Measurements from ENCODE around the gene ZNF304.
"Not testable (repeated sequence)": the region's sequence is repeated elsewhere in the genome, so short reads cannot be mapped to it uniquely, and the experiment has no call there.

The ZNF304 gene

DNA sequence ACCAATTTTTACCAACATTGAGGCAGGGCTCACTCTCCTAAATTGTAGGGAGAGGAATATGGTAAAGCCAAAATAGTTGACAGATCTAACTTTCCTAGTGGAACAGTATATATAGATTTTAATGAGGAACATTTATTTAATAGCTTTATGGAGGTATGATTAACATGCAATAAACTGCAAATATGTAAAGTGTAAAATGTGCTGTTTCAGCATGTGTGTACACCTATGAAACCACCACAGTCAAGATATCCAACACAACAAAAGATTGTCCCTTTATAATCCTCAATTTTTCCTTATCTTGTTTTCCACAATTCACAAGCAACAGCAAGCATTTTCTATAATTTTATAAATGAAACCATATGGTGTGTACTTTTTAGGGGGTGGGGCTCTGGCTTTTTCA is 8.2 kb downstream of the ZNF304 start:
- no peak for DNase-seq (ENCODE audit: extremely low read depth in 1 of 2, low read depth in 1 of 2)

DNA sequence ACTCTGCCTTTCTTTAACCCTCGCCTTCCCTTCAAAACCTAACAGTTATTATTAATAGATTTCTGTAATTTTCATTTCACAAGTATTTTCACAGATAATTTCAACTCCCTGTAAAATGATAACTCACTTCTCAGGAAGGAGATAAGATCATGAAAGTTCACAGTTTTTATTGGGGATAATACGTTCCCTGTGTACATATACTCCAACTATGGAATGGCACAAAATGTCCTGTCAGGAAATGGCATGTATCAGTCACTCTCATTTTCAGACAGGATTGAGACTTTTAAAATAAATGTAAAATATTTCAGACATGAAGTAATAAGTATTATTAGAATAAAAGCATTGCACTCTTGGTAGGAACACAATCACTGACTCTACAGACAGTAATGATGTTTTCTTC is 11.3 kb downstream of the ZNF304 start:
- DNase-seq (ENCODE audit: extremely low read depth in 1 of 2, low read depth in 1 of 2) = no peak

DNA sequence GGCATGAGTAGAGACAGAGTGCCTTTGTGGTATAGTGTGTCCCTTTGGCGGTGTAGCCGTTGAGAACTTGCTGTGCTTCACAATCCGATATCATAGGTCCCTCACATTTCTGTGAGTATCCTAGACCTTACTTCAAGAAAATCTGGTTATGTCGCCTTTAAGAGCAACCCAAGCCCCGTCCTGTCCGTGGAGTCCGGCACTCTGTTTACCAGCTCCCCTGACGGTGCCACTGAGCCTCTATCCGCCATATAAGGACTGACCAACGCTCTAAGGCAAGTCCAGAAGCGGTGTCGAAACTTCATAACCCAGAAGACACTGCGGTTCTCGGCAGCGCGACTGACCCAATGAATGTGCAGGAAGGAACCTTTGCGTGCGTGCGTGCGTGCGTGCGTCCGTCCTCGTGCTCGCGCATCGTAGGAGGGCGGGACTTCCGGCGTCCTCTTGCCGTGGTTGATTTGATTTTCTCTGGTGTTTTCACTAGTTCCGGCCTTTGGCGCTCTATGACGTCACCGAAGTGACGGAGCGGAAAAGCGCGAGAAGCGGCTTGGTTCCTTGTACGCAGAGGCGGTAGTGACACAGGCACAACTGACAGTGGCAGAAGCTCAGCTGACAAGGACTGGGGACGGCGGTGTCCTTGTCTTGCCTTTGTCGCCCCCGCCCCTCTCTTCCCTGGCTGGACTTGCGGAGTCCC is 12.1 kb downstream of the ZNF304 start, which contains the start of the genes TRAPPC2B and ZNF547:
Gene TRAPPC2B, plus strand, starts transcription at position 555 of the 691 bp plus-strand sequence. CDS start 1,283 bp downstream, outside the sequence.
Gene ZNF547, plus strand, starts transcription at position 555 of the 691 bp plus-strand sequence. CDS start 5,005 bp downstream, outside the sequence.
- peak; percentile 91 to 95 for DNase-seq (ENCODE audit: extremely low read depth in 1 of 2, low read depth in 1 of 2)

DNA sequence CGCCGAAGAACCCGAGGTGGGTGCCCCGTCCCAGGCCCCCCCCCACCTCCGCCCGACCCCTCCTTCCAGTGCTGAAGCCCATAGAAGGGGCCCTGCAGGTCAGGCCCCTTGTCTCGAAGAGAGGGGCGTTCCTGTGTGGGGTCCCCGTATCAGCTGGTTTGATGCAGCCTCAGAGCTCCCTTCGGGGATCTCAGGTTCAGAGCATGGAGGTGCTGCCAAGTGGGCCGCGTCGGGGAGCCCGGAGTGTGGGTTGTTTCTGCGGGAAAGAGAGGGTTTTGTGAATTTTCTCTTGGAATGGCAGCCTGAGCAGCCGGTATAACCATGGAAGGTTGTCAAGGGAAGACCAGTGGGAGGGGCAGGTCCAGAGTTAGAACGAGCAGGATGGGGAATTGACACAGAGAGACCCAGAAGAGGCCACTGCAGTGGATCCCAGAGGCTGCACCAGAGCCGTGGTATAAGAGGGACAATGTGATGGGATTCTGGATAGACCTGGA is 12.7 kb downstream of the ZNF304 start:
- no peak for DNase-seq (ENCODE audit: extremely low read depth in 1 of 2, low read depth in 1 of 2)

DNA sequence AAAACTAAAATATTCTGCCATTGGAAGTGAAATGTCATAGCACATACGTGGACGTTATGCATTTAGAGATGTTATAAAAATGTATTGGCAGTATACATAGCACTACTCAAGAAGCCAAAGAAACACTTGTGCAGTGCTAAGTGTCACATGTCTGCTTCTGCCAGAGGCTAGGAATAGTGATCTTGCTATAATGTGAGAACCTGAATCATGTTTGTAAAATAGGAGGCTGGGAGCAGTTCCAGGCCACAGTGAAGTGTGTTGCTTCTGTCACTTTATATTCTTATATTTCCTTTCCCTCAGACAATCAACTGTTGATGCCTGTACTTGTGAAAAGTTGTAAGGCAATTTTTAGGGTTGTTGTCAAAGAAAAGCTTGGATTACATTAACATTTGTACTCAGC is 15.7 kb downstream of the ZNF304 start:
- no peak for DNase-seq (ENCODE audit: extremely low read depth in 1 of 2, low read depth in 1 of 2)

DNA sequence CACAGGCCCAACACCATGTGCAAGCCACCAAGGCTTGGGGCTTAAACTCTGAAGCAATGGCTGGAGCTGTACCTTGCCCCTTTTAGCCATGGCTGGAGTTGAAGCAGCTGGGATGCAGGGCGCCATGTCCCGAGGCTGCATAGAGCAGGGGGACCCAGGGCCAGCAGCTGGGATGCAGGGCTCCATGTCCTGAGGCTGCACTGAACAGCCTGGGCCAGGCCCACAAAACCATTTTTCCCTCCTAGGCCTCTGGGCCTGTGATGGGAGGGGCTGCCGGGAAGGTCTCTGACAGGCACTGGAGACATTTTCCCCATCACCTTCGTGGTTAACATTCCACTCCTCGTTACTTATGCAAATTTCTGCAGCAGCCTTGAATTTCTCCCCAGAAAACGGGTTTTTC is 23.1 kb downstream of the ZNF304 start:
- no peak for DNase-seq (ENCODE audit: extremely low read depth in 1 of 2, low read depth in 1 of 2)

DNA sequence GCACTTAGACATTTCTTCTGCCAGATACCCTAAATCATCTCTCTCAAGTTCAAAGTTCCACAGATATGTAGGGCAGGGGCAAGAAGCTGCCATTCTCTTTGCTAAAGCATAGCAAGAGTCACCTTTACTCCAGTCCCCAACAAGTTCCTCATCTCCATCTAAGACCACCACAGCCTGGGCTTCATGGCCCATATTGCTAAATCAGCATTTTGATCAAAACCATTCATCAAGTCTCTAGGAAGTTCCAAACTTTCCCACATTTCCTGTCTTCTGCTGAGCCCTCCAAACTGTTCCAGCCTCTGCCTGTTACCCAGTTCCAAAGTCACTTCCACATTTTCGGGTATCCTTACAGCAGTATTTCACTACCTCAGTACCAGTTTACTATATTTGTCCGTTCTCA is 23.6 kb downstream of the ZNF304 start:
- DNase-seq (ENCODE audit: extremely low read depth in 1 of 2, low read depth in 1 of 2) = not testable (repeated sequence)

DNA sequence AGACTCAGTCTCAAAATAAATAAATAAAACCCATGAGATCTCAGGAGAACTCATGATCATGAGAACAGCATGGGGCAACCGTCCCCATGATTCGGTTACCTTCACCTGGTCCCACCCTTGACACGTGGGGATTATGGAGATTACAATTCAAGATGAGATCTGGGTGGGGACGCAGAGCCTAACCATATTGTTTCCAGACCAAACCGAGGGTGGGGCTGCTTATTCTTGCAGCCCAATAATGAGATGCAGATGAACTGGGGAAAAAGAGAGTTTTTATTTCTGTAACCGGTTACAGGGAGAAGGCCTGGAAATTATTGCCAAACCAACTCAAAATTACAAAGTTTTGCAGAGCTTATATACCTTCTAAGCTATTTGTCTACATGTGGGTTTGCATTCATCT is 25.1 kb downstream of the ZNF304 start:
- no peak for DNase-seq (ENCODE audit: extremely low read depth in 1 of 2, low read depth in 1 of 2)

DNA sequence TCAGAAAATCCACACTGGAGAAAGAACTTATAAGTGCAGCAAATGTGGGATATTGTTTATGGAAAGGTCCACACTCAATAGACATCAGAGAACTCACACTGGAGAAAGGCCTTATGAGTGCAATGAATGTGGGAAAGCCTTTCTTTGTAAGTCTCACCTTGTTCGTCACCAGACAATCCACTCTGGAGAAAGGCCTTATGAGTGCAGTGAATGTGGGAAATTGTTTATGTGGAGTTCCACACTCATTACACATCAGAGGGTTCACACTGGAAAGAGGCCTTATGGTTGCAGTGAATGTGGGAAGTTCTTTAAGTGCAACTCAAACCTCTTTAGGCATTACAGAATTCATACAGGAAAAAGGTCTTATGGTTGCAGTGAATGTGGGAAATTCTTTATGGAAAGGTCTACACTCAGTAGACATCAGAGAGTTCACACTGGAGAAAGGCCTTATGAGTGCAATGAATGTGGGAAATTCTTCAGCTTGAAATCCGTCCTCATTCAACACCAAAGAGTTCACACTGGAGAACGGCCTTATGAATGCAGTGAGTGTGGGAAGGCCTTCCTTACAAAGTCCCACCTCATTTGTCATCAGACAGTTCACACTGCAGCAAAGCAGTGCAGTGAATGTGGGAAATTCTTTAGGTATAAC is 26.6 kb downstream of the ZNF304 start:
- DNase-seq (ENCODE audit: extremely low read depth in 1 of 2, low read depth in 1 of 2) = no peak

DNA sequence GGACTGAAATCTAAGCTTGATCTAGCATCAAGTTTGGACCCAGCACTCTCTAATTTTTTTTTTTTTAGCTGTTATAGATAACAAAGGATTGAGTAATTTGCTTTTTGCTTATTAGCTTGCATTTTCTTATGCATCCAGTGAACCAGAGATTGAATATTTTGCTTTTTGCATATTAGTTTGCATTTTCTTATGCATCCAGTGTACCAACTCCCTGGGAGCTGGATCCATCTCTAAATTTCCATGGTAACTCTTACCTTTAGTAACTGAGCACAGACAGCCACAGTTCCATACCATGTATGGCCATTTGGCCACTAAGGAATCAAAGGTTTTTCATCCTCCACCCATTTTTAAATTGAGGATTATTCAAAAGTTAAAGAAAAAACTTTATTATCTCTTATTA is 29.9 kb downstream of the ZNF304 start:
- DNase-seq (ENCODE audit: extremely low read depth in 1 of 2, low read depth in 1 of 2) = no peak

DNA sequence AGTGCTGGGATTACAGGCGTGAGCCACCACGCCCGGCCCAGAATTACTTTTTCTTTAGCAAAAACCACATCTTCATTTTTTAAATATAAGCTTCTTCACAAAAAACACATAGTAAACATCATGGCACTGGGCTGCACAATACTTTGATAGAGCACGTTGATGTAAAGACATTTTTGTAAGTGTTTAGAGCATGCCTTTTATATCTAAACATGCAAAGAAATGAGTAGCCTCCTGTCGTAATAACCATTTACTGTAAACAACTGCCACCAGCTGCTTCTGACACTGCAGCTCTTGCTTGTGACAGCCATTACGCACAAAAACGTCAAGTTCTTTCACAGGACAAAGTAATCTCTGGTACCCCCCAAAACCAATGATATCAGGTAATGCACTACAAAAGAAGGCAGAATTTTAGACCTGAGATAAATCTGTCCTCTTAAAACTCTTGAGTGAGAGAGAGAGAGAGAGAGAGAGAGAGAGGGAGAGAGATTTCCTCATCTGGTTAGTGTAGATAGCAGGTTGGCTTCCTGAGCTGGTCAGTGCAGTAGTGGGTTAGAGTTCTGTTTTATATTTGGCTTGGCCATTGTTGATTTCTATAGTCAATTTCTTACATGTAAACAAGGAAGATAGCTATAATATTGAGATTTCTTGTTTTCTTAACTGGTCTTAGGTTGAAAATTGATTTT is 31.9 kb downstream of the ZNF304 start:
- DNase-seq (ENCODE audit: extremely low read depth in 1 of 2, low read depth in 1 of 2) = no peak

DNA sequence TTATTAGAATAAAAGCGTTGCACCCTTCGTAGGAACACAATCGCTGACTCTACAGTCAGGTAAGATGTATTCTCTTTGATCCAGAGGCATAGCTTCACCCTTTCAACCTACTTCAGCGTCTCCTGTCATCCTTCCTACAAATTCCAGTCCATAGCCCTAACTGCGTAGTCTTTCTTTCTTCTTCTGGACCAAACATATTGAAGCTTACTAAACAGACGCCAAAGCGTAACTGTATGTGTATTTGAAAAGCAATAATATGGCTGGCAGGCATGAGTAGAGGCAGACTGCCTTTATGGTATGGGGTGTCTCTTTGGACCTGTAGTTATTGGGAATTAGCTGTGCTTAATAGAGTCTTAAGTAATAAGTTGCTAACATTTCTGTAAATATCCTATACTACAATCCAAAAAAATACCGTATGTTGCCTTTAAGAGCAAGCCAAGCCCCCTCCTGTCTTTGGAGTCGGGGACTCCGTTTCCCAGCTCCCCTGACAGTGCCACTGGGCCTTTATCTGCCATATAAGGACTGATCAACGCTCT is 38.2 kb downstream of the ZNF304 start:
- DNase-seq (ENCODE audit: extremely low read depth in 1 of 2, low read depth in 1 of 2) = no peak

DNA sequence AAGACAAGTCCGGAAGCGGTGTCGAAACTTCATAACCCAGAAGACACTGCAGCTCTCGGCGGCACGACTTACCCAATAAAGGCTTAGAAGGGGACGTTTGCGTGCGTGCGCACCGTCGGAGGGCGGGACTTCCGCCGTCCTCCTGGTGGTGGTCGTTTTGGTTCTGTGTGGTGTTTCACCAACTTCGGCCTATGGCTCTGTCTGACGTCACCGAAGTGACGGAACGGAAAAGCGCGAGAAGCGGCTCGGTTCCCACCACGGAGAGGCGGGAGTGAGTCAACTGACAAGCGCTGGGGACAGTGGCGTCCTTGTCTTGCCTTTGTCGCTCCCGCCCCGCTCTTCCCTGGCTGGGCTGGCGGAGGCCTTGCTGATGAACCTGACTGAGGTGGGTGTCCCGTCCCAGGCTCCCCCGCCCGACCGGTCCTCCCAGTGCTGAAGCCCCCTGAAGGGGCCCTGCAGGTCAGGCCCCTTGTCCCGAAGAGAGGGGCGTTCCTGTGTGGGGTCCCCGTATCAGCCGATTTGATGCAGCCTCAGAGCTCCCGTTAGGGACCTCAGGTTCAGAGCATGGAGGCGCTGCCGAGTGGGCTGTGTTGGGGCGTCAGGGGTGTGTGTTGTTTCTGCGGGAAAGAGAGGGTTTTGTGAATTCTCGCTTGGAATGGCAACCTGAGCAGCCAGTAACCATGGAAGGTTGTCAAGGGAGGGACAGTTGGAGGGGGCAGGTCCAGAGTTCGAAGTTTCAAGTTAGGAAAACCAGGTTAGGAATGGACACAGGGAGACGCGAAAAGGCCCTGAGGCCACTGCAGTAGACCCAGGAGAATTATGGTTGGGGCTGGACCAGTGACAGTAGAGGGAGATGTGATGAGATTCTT is 38.9 kb downstream of the ZNF304 start, which contains the start of gene ZNF548:
Gene ZNF548, plus strand, starts transcription at position 125 of the 869 bp plus-strand sequence. Its CDS starts 246 bp downstream, at position 371.
- DNase-seq (ENCODE audit: extremely low read depth in 1 of 2, low read depth in 1 of 2) = peak; percentile 95 to 97

DNA sequence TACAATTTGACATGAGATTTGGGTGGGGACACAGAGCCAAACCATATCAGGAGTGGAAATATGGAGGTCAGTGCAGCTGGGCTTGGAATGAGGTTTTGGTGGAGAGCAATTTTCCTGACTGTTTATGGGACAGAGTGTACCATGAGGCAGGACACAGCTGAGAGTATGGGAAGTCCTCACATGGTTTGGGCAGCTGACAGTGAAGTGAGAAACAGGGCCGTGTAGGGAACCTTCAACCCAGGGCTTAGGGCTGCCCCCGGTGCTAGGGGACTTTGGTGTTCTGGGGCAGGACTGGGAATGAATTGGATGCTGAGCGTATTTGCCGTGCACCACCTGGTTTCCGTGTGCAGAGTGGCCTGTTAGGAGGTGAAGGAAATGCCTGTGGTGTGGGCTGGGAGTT is 44.6 kb downstream of the ZNF304 start:
- DNase-seq (ENCODE audit: extremely low read depth in 1 of 2, low read depth in 1 of 2) = no peak

DNA sequence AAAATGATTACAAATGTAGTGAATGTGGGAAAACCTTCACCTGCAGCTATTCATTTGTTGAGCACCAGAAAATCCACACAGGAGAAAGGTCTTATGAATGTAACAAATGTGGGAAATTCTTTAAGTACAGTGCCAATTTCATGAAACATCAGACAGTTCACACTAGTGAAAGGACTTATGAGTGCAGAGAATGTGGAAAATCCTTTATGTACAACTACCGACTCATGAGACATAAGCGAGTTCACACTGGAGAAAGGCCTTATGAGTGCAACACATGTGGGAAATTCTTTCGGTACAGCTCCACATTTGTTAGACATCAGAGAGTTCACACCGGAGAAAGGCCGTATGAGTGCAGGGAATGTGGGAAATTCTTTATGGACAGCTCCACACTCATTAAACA is 47.8 kb downstream of the ZNF304 start:
- DNase-seq (ENCODE audit: extremely low read depth in 1 of 2, low read depth in 1 of 2) = no peak

DNA sequence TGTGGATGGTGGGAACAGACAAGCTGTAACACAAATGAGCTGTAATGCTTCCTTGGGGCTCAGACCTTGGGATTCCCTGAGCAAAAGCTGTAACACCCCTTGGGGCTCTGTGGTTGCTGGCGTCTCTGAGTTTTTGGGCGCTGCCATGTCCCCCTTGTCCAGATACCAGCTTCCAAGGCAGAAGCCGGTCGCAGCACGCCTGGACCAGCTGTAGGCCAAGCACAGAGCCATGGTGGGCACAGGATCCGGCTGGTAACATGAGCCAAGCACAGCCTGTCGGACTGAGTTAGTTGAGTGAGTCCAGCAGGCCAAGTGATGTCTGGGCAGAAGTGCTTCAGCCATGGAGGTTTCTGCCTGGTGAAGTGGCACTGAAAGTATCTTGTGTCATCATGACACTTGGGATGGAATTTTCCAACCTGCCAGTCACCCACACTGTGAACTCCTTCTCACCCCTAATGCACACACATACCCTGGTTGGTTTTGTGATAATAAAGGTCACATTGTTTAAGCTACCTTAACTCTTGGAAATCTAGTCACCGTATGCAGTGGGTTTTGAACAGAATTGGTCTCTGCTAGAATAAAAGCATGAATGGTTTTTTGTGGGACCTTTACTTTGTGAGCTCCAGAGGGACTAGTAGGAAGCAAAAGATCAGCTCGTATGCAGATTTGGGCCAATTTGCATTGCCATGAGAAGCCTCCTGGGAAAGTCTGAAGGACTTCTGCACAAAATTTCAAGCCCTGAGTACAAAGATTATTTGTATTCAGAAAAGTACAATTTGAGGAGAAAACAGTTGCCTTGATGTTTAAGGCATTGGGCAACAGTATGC is 52.9 kb downstream of the ZNF304 start:
- DNase-seq (ENCODE audit: extremely low read depth in 1 of 2, low read depth in 1 of 2) = no peak

DNA sequence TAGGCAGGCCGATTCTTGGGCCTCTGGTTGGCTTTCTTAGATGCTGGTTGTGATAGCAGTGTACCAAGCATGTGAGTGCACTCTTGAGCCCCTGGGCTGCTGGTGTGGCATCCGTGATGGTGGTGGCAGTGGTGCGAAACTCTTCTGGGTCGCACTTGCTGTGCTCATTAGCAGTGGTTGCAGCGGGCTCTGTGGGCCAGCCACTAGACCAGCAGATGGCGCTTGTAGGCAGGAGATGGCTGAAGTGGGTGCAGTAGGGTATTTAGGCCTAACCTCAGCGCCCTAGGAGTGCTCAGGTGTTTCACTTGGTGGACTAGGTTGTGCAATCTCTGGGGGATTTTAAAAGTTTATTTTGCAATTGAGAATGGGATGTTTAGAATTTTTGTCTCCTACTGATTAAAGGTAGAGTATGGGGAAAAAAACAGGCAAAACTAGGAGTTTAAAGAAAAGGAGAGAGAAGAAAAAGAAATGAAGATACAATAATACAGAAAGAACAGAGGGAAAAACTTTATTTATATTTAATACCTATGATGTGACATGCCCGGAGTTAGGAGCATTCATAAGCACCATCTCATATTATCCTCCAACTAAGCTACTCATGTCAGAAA is 55.5 kb downstream of the ZNF304 start:
- peak; percentile 46 to 49 for DNase-seq (ENCODE audit: extremely low read depth in 1 of 2, low read depth in 1 of 2)

Data from activated CD8-positive, alpha-beta memory T cell treated with anti-CD3 and anti-CD28 coated beads for 1 hour (primary cell).